ENCODE data around the gene BTBD3. TPM values are rescaled to one million over a fixed set of nuclear protein-coding genes. Genes with fewer than 3 reads are reported as not detected.

BTBD3 gene
- total and polyA plus RNA-seq, 3 donors from 2014 or later, result 34.4 to 92.2 (median 83.6) TPM

DNA sequence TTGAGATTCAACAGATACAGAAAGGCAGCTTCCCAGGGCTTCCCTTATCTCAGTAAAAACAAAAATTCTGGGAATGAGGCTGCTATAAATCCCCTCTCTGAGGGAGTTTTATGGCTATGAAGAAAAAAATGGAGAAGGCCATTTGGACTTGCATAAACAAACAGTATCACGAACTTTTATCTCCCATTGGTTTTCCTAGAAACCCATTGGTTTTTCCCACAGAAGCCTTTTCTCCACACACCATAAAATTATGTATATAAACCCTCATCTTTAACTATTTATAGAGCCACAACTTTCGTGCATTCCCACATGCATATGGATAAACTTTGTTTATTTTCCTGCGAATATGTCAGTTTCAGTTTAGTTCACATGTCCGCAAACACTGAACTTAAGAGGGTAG is 36.2 kb upstream of the BTBD3 start:
- Histone ChIP-seq H3K4me3 (no peak overlapping the region), H3K9me3 (no peaks in the 10 kb centered on the region), H3K27ac (no peak overlapping the region), H3K27me3 (no peaks in the 10 kb centered on the region), H3K36me3 (ENCODE audit: low read depth, missing control alignments) (no peaks in the 10 kb centered on the region), H3K4me1 (no peaks in the 10 kb centered on the region)
- WGBS, 2 donors, result 72 to 86% methylated on average over 4 of the region's 4 CpGs
- no peak for TF ChIP-seq CTCF (IDR thresholded peaks at IDR 0.05)
- no peak for TF ChIP-seq POLR2A (IDR thresholded peaks at IDR 0.05)
- DNase-seq, result no peak
- intact Hi-C loops (cut with DNase I; ENCODE audit: low total_unique reads), result no loop called here

DNA sequence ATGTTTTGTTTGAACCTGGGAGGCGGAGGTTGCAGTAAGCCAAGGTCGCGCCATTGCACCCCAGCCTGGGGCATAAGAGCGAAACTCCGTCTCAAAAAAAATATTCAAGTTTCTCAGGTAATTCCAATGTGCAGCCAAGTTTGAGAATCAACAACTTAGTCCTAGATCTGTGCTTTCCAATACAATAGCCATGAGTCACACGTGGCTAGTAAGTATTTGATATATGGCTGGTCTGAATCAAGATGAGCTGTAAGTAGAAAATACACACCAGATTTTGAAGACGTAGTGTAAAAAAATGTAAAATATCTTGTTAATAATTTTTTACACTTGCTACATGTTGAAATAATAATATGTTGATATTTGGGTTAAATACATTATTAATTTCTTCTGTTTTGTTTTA is 35.0 kb upstream of the BTBD3 start:
- no peak overlapping the region for H3K4me3 ChIP-seq
- DNase-seq, result no peak
- H3K36me3 ChIP-seq (ENCODE audit: low read depth, missing control alignments), result no peaks in the 10 kb centered on the region
- no peak overlapping the region for H3K27ac ChIP-seq
- TF ChIP-seq CTCF (IDR thresholded peaks at IDR 0.05) (no peak), POLR2A (IDR thresholded peaks at IDR 0.05) (no peak)
- H3K4me1 ChIP-seq, result no peaks in the 10 kb centered on the region
- H3K9me3 ChIP-seq, result no peaks in the 10 kb centered on the region
- H3K27me3 ChIP-seq, result no peaks in the 10 kb centered on the region
- intact Hi-C loops (cut with DNase I; ENCODE audit: low total_unique reads), result no loop called here
- WGBS, 2 donors, result 79 to 82% methylated on average over 7 of the region's 7 CpGs

GRCh38 chr20:11888648-11889047 is 29.0 kb upstream of the BTBD3 start:
- intact Hi-C loops (cut with DNase I; ENCODE audit: low total_unique reads), result no loop called here
- Histone ChIP-seq H3K36me3 (ENCODE audit: low read depth, missing control alignments) (no peaks in the 10 kb centered on the region), H3K27ac (no peak overlapping the region), H3K4me3 (no peak overlapping the region), H3K4me1 (no peaks in the 10 kb centered on the region), H3K9me3 (no peaks in the 10 kb centered on the region), H3K27me3 (no peaks in the 10 kb centered on the region)
- no peak for TF ChIP-seq CTCF (IDR thresholded peaks at IDR 0.05)
- TF ChIP-seq POLR2A (IDR thresholded peaks at IDR 0.05), result no peak
- DNase-seq, result no peak
- WGBS, 2 donors, result 37 to 42% methylated on average over 1 of the region's 1 CpG

DNA sequence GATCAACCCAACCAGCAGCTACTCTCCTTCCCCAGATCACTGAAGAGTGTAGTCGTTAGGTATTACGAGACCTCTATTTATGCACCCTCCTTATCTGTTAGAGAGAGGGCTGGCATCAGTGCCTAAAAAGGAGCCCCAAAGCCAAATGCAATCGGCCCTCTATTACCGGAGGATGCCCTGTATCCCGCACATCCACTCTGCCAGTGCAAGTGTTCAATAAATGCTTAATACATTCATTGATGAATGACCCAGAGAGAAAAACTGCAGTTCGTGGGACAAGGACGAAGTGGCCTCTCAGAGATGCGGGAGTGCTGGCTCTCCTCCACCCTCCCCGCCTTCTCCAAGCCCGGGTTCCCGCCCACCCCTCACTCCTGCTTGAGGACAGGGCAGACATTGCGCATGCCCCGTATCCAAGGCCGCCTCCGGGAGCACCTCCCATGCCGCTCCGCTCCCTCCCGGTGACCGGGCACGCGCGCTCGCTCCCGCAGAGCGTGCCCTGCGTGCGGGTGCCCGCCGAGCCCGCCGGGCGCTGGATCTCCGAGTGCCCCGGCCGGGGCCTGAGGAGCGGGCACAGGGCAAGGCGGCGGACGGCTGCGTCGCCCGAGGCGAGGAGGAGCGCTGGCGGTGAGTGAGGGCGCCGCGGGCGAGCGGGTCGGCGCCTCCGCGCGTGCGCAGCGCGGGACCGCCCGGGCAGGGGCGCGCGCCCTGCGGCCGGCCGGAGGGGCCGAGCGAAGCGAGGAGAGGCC is 27.2 kb upstream of the BTBD3 start:
- Histone ChIP-seq H3K27me3 (no peaks in the 10 kb centered on the region), H3K4me3 (peak overlapping the region; percentile 66 to 84), H3K36me3 (ENCODE audit: low read depth, missing control alignments) (no peaks in the 10 kb centered on the region), H3K9me3 (no peaks in the 10 kb centered on the region), H3K4me1 (peaks cover 4% of the 10 kb centered on the region), H3K27ac (peak overlapping the region; percentile 86 to 96)
- WGBS, 2 donors, result 2% methylated on average over 11 to 28 of the region's 69 CpGs
- no peak for TF ChIP-seq POLR2A (IDR thresholded peaks at IDR 0.05)
- TF ChIP-seq CTCF (IDR thresholded peaks at IDR 0.05), result peak in 1 of 3 experiments; percentile 15
- intact Hi-C loops (cut with DNase I; ENCODE audit: low total_unique reads), result no loop called here
- DNase-seq, result peak; percentile 96

Measured in testis (tissue), 3 donors.